DOHH2 (cell line): ENCODE measurements around the gene VANGL2.

ENCODE experiments used
- H3F3A ChIP-seq: fragments of 200-600 bp; sonication (generic), shearing (Covaris generic); 2 replicates; pipeline ENCODE4 v1.6.0; 2016; ENCODE audit warnings: antibody characterized with exemption, mild to moderate bottlenecking; ENCODE audit not compliant: control insufficient read depth, insufficient read depth
- H3K27ac ChIP-seq: fragments of 200-600 bp; sonication (generic); 2 replicates; pipeline ENCODE4 v1.5.1; 2014; ENCODE audit warnings: low read depth, mild to moderate bottlenecking, low read length, moderate library complexity
- H3K27me3 ChIP-seq: fragments of 200-600 bp; sonication (generic); 2 replicates; pipeline ENCODE4 v1.6.1; 2014; ENCODE audit warnings: mild to moderate bottlenecking, low read length, mixed read lengths; ENCODE audit not compliant: control insufficient read depth
- H3K36me3 ChIP-seq: fragments of 200-600 bp; sonication (generic); 2 replicates; pipeline ENCODE4 v1.6.1; 2014; ENCODE audit warnings: mild to moderate bottlenecking, low read length, moderate library complexity, mixed read lengths; ENCODE audit not compliant: control insufficient read depth
- H3K4me1 ChIP-seq: fragments of 200-600 bp; sonication (generic); 2 replicates; pipeline ENCODE4 v1.6.1; 2014; ENCODE audit warnings: mild to moderate bottlenecking, low read length, mixed read lengths; ENCODE audit not compliant: control insufficient read depth
- H3K4me2 ChIP-seq: fragments of 200-600 bp; sonication (generic); 2 replicates; pipeline ENCODE4 v1.6.0; 2014; ENCODE audit warnings: mild to moderate bottlenecking, low read length, moderate library complexity
- H3K4me3 ChIP-seq: fragments of 200-600 bp; sonication (generic); 2 replicates; pipeline ENCODE4 v1.5.1; 2014; ENCODE audit warnings: mild to moderate bottlenecking, low read length, mixed read lengths
- H3K79me2 ChIP-seq: fragments of 200-600 bp; sonication (generic); 2 replicates; pipeline ENCODE4 v1.6.1; 2014; ENCODE audit warnings: mild to moderate bottlenecking, low read length, mixed read lengths; ENCODE audit not compliant: control insufficient read depth
- H3K9me2 ChIP-seq: fragments of 200-600 bp; sonication (generic); replicated peaks from 2 replicates; pipeline ENCODE4 v1.6.1; 2014; ENCODE audit warnings: mild to moderate bottlenecking, low read length, mixed read lengths; ENCODE audit not compliant: control insufficient read depth
- H3K9me3 ChIP-seq: fragments of 200-600 bp; sonication (generic); 2 replicates; pipeline ENCODE4 v1.6.1; 2014; ENCODE audit warnings: antibody characterized with exemption, low read length, mixed read lengths; ENCODE audit not compliant: control insufficient read depth, insufficient read depth
- H4K20me1 ChIP-seq: fragments of 200-600 bp; sonication (generic); 2 replicates; pipeline ENCODE4 v1.6.0; 2014; ENCODE audit warnings: low read depth, mild to moderate bottlenecking, antibody characterized with exemption, low read length, moderate library complexity; ENCODE audit not compliant: control insufficient read depth, insufficient read depth
- CTCF ChIP-seq: fragments of 200-600 bp; sonication (generic); IDR thresholded peaks from one replicate; pipeline ENCODE4 v1.5.1; 2014; ENCODE audit warnings: antibody characterized with exemption, mild to moderate bottlenecking, low read depth, low read length; ENCODE audit not compliant: poor library complexity, severe bottlenecking
- EZH2phosphoT487 ChIP-seq: fragments of 200-600 bp; sonication (generic); IDR thresholded peaks from 2 replicates; pipeline ENCODE4 v1.6.1; 2017; ENCODE audit warnings: borderline replicate concordance, mild to moderate bottlenecking, antibody characterized with exemption, low read length, moderate library complexity, mixed read lengths

The VANGL2 gene

GRCh38 chr1:160459687-160460086 is 59.3 kb downstream of the VANGL2 start:
- Histone ChIP-seq H3K4me3 (peak overlapping the region; percentile 49; the same call in 1 of the 2 replicates), H3F3A (peaks cover 14% of the 10 kb centered on the region; the same call in 1 of the 2 replicates), H3K27me3 (no peaks in the 10 kb centered on the region), H3K9me2 (no peaks in the 10 kb centered on the region), H3K9me3 (no peaks in the 10 kb centered on the region), H3K4me1 (peaks cover 71% of the 10 kb centered on the region), H3K27ac (peak overlapping the region; percentile 57; the same call in 1 of the 2 replicates), H4K20me1 (no peaks in the 10 kb centered on the region), H3K4me2 (peak overlapping the region; percentile 66), H3K36me3 (no peaks in the 10 kb centered on the region; the same call in 1 of the 2 replicates), H3K79me2 (no peaks in the 10 kb centered on the region)
- no peak for TF ChIP-seq EZH2phosphoT487

GRCh38 chr1:160460214-160460642 is 59.9 kb downstream of the VANGL2 start:
- H3K27me3 ChIP-seq = no peaks in the 10 kb centered on the region

GRCh38 chr1:160460683-160461287 is 60.4 kb downstream of the VANGL2 start:
- no peak for TF ChIP-seq CTCF
- TF ChIP-seq EZH2phosphoT487 = no peak
- no peaks in the 10 kb centered on the region for H4K20me1 ChIP-seq
- peaks cover 77% of the 10 kb centered on the region for H3K4me1 ChIP-seq
- H3K4me2 ChIP-seq = peak overlapping the region; percentile 66
- H3K4me3 ChIP-seq = peak overlapping the region; percentile 49
- H3K9me3 ChIP-seq = no peaks in the 10 kb centered on the region
- peaks cover 16% of the 10 kb centered on the region; the same call in 1 of the 2 replicates for H3F3A ChIP-seq
- no peaks in the 10 kb centered on the region for H3K79me2 ChIP-seq
- H3K36me3 ChIP-seq = no peaks in the 10 kb centered on the region; the same call in 1 of the 2 replicates
- no peaks in the 10 kb centered on the region for H3K27me3 ChIP-seq
- peak overlapping the region; percentile 57 for H3K27ac ChIP-seq
- no peaks in the 10 kb centered on the region for H3K9me2 ChIP-seq

More at GRCh38 chr1:160460214-160460642, 59.9 kb downstream of the VANGL2 start:
- H3K4me1 ChIP-seq = peaks cover 71% of the 10 kb centered on the region
- no peaks in the 10 kb centered on the region; the same call in 1 of the 2 replicates for H3K36me3 ChIP-seq
- H3K4me3 ChIP-seq = peak overlapping the region; percentile 49
- no peaks in the 10 kb centered on the region for H3K79me2 ChIP-seq
- H3K4me2 ChIP-seq = peak overlapping the region; percentile 66
- H3K27ac ChIP-seq = peak overlapping the region; percentile 57
- H4K20me1 ChIP-seq = no peaks in the 10 kb centered on the region
- no peak for TF ChIP-seq CTCF
- TF ChIP-seq EZH2phosphoT487 = no peak
- no peaks in the 10 kb centered on the region for H3K9me3 ChIP-seq
- H3F3A ChIP-seq = peaks cover 14% of the 10 kb centered on the region; the same call in 1 of the 2 replicates
- H3K9me2 ChIP-seq = no peaks in the 10 kb centered on the region

- H3K4me3 ChIP-seq = peak overlapping the region; percentile 53
- TF ChIP-seq CTCF (no peak), EZH2phosphoT487 (no peak)
- peaks cover 87% of the 10 kb centered on the region for H3K4me1 ChIP-seq
- no peaks in the 10 kb centered on the region for H4K20me1 ChIP-seq
- H3F3A ChIP-seq = peaks cover 32% of the 10 kb centered on the region
- H3K9me2 ChIP-seq = no peaks in the 10 kb centered on the region
- H3K4me2 ChIP-seq = peak overlapping the region; percentile 64
- H3K79me2 ChIP-seq = no peaks in the 10 kb centered on the region
- no peaks in the 10 kb centered on the region for H3K9me3 ChIP-seq
- peak overlapping the region; percentile 79 for H3K27ac ChIP-seq
- no peaks in the 10 kb centered on the region for H3K27me3 ChIP-seq
- H3K36me3 ChIP-seq = no peaks in the 10 kb centered on the region; the same call in 1 of the 2 replicates
Measured at GRCh38 chr1:160465123-160465522, 64.8 kb downstream of the VANGL2 start.
